Stimulated activated CD8-positive, alpha-beta memory T cell treated with anti-CD3 and anti-CD28 coated beads, Interleukin-4, amount 100 ng/mL, for 24 hours (primary cell): Measurements from ENCODE around the gene FLNA.
"Not testable (repeated sequence)": the region's sequence is repeated elsewhere in the genome, so short reads cannot be mapped to it uniquely, and the experiment has no call there.

ENCODE experiments used
- DNase-seq: peaks from one replicate; pipeline ENCODE4 v3.0.0-alpha.2; 2020; ENCODE audit warnings: low read depth

The FLNA gene

DNA sequence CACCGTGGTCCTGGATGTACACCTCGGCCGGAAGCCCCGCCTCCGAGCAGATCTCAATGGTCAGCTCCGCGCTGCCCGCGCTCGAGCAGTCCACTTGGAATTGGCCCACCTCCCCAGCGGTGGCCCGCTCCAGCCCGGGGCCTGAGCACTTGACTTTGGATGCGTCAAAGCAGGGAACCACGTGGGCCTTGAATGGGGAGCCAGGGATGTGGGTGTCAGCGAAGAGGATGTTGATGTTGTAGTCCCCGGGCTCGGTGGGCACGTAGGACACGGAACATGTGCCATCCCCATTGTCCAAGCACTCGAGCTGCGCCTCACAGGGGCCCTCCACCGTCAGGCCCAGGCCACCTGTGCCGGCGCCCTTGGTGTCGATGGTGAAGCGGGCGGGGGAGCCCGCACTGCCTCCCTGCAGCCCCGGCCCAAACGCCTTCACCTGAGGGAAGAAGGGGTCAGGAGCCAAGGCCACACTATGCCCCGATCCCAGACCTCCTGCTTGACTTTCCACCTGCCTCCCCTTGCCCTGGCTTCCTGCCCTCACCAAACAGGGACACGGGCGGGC, 14.2 kb downstream of the FLNA start:
- DNase-seq = no peak

DNA sequence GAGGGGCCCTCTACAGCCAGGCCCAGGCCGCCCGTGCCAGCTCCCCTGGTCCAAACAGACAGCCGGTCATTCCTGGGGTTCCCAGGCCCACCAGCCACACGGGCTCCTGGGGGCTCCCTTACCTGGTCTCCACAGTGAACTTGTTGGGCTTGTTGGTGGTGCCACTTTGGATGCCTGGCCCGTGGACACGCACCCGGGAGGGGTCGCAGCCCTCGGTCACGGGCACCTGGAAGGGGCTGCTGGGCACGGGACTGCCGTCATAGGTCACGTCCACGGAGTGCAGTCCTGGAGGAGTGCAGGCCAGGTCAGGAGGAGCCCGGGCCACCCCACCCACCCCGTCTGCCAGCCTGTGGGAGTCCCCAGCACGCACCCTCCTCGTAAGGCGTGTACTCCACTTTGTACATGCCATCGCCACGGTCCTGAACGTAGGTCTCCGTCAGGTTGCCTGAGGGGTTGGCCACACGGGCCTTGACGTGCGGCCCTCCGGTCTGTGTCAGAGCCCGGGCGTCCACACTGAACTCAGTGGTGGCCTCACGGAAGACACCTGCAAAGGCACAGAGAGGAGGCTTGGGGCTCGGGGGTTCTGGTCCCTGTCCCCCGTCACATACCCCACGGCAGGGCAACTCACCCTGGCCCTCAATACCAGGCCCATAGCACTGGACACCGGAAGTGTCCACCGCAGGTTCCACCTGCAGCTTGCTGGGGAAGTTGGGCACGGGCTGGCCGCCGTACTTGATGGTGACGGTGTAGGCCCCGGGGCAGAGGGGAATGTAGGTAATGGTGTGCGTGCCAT, 14.9 kb downstream of the FLNA start:
- no peak for DNase-seq

DNA sequence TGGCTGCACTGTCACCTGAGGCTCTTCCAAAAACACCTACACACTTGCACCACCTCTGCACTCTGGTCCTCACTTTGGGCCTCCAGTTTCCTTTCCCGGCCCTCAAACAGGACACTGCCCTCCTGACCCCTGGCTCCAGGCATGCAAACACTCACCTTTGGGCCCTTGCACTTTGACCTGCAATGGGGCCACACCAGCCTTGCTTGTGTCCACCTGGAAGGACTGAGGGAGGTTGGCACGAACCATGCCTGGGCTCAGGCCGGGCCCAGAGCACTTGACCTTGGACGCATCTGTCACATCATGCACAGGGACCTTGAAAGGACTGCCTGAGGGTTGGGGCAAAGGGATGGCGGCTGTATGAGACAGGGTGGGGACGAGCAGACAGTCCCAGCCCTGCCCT, 15.6 kb downstream of the FLNA start:
- no peak for DNase-seq

DNA sequence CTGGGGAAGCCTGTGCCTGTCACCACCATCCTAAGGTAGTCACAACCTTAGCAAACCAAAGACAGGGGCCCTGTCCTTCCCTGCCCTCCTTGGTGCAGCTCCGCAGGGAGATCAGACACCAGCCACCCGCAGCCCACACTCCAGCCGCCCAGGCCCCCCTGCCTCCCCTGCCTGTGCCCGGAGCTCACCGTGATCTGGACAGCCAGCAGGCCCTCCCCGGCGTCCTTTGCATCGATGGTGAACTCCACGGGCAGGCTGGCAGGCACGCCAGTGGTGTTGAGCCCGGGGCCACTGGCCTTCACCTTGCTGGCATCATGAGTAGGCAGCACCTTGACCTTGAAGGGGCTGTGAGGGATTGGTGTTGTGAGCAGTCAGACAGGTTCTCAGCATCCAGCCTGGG, 16.4 kb downstream of the FLNA start:
- no peak for DNase-seq

DNA sequence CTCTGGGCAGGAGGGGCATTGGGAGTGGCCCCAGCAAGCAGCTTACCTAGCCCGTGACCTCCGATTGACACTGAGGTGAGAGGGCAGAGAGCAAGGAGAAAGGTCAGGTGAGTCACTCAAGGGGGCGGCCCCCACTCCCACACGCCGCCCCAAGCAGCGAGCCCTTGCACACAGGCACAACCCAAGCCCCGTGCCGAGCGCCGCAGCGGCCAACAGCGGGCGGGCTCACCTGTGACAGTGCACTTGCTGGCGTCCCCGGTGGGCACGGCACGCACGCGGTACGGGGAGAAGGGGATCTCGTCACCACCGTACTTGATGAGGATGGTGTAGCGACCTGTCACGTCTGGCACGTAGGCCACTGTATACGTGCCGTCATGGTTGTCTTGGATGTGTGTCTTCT, 17.2 kb downstream of the FLNA start:
- no peak for DNase-seq

DNA sequence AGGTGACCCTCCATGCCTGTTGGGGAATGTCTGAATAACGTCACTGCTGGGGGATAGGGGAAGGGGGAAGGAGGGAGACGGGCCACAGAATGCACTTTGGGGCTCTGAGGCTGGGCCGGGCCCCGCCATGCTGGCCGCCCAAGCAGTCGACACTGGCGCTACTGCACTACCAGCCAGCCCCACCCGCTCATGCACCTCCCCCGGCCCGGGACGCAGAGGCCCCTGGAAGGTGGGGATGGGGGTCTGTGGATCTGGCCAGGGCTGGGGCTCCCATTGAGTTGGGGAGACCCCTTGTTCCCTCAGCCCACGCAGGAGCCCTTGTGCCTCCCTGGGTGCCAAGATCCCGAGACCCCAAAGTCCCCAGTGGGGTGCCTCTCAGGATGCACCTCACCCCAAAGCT, 17.8 kb downstream of the FLNA start:
- DNase-seq = no peak

DNA sequence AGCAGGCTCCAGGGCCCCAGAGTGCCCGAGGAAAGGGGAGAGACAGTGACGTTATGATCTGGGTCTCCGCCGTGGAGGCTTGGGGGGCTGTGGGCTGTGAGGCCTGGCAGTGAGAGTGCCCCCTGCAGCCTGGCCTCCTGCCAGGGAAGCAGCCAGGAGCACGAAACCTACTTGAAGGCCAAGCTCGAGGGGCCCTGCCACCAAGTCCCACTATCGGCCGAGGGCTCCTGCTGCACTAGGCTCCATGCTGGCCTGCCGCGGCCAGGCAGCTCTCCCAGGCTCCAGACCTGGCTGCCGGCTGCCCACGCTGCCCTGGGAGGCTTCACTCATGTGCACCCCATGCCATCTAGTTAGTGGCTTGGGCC, 18.7 kb downstream of the FLNA start:
- DNase-seq = no peak

DNA sequence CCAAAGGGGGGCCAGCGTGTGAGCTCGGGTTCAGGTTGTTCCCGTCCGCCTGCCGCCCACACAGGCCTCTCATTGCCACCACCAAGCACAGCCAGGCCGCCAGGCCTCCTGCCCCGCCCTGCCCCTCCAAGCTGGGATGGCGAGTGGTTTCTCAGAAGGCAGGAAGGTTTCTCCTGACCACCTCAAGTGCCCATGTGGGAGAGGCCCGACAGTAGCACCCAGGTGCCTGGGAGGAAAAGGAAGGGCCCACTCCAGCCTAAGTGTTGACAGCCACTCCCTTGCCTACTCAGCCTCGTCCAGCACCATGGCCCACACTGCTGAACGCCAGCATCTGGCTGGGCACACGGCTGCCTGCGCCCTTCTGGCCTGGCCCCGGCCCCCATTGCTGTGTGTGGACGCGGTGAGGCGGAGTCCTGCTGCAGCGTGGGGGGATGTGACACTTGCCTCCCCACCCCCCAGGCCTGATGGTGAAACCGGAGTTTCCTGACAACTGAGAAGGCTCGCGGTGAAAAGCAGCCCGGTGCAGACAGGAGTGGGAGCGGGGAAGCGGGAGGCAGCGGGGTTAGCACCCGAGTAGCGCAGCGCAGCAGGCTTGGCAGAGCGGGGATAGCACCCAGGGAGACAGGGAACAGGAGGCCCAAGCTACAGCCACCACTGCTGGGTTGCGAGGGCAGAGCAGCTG, 19.2 kb downstream of the FLNA start:
- no peak for DNase-seq

DNA sequence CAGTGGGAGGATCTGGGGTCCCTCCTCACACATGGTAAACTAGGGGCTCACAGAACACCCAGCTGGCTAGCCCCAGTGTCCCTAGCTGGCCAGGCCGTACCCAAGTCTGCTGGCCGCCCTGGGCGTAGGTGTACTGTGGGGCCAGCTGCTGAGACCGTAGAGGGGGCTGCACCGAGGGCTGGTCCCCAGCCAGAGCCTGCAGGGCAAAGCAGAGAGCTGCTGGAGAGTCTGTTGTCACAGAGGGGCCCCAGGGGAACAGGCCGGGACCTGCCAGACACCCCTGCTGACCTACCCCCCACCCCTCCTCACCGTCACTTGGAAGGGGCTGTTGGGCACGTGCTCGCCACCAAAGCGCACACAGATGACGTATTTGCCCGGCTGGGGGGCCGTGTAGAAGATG, 19.9 kb downstream of the FLNA start:
- no peak for DNase-seq

DNA sequence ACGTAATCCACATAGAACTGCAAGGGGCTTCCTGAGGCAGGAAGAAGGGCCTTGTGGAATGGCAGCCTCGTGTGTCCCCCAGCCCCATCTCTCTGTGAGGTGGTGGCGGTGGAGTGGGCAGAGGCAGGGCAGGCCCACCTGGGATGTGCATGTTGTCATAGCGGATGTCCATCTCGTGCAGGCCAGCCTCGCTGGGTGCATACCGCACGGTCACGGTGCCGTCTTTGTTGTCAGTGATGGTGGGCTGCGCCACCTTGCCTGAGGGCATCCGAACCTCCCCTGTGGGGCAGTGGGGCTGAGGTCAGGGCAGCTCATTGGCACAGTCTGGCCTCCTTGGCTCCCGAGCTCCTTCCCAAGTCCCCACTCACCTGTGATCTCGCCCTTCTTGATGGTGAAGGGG, 20.4 kb downstream of the FLNA start:
- DNase-seq = no peak

DNA sequence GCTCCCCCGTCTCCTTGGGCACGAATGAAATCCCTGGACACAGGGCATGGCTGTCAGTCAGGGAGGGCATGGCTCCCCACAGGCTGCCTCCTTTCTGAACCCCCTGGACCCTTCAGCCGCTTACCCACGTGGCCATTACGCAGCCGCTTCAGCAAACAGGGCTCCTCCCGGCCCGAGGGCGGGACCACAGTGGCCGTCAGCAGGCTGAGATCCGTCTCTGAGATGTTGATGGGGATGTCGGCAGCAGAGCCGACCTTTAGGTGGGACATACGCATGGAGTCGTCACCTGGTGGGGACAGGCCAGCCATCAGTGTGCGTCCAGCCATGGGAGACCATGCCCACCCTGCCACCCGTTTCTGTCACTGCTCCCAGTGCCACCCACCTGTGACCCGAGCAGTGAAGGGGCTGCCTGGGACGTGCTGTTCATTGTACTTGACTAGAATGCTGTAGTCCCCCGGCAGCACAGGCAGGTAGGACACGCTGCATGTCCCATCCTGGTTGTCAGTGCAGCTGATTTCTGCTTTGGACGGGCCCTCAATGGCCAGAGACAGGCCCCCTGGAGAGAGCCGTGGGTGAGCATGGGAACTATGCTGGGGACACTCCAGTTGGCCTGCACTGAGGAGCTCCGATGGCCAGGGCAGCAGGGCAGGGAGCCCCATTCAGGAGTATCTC, 21.1 kb downstream of the FLNA start:
- DNase-seq = no peak

DNA sequence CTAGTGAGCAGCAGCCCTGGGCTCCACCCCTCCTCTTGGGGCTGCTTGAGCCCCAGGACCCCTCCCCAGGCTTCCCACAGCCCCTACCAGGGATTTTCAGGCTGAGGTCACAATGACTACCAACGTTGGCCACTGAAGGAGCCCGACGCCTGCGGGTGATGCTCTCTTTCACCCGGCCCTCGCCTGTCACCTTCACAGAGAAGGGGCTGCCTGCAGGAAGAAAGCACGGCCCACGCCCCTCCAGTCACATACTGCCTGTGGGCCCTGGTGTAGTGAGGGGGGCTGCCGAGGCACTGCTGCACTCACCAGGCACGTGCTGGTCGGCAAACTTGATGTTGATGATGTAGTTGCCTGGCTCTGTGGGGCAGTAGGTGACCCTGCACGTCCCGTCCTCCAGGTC, 22.0 kb downstream of the FLNA start:
- no peak for DNase-seq

DNA sequence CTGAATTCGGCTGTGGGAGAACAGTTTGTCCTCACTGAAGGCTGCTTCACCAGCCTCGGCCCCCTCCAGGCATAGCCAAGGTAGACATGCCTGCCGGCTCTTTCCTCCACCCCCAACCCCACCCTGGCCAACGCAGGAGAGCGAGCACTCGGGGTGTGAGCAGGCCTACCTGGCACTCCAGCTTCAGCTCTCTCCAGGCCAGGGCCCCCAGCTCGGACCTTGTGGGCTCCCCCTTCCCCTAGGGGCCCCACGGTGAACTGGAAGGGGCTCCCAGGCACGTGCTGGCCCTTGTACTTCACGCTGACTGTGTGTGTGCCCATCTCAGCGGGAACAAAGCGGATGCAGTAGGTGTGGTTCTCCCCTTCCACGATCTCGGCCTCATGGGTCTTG, 22.4 kb downstream of the FLNA start:
- DNase-seq = no peak

DNA sequence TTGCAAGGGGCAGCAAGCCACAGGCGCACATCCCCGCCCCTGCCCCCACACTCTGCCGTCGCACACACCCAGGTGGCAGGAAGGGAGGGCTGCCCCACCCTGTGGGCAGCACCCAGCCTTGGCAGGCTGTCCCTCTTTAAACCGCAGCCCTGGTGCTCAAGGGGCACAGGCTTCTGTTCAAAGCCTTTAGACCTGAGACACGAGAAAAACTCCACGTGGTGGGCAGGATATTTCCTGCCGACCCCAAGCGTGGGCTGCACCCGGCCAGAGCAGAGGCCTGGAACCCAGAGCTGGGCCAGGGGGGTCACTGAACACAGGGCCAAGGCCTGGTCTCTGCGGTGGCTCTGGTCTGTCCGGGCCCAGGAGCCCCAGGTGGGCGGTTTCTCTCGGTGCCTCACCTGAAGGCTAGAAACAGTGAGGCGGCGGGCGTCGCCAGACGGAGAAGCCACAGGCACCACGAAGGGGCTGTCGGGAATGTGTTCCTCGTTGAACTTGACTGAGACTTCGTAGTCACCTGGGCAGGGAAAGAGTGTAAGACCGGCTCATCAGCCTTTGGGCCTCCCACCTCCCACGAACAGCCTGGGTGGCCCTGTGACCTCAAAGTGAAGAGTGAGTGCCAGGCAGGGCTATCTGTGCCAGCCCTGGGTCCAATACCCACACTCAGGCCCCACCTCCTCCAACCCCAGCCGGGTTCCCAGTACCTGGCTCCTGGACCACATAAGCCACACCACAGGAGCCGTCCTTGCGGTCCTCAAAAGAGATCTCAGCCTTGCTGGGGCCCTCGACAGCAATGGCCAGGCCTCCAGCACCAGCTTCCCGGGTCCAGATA, 23.0 kb downstream of the FLNA start:
- DNase-seq = no peak

DNA sequence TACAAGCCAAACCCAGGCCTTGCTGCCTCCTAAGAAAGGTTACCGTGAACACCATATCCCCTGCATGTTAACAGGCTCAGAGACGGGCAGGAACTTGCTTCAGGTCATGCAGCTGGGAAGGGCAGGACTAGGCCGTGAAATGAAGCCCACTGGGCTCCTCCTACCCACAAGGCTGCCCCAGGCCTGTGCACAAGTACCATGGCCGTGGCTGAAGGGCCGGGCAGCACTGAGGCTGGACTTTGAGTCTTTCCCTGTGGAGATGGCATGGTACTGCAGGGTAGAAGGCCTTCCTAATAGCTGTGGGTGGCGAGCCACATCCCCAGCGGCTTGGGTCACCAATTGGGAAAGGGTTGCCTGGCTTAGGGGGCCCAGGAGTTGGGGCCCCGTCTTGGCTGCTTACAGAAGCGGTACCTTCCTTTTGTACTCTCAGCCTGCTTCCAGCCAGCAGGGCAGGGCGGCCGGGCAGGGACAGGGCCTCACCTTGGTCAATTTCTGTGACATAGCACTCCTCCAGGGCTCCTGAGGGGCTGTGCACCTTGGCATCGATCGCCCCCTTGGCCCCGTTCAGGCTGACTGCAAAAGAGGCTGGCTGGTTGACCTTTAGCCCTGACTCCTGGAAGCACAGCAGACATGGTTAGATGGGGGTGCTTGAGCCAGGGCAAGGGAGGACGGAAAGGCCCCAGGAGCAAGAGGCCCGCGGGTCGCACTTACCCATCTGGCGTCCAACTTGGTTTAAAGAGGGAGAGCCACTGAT, 23.8 kb downstream of the FLNA start:
- DNase-seq = no peak

DNA sequence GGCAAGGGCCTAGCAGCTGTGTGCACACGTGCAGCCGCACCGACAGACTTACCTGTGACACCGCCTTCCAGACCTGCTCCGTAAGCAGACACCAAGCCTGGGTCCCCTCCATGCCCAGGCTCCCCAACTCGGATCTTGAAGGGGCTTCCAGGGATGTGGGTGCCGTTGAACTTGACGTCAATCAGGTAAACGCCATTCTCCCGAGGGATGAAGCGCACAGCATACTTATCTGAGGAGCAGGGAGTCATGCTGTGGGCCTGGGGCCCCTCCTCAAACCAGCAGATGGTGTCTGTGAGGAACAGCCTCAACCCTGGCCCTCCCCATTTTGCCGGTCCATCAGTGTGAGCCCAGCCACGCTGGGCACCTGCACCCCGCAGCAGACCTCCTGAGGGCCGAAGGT, 24.5 kb downstream of the FLNA start:
- DNase-seq = no peak

DNA sequence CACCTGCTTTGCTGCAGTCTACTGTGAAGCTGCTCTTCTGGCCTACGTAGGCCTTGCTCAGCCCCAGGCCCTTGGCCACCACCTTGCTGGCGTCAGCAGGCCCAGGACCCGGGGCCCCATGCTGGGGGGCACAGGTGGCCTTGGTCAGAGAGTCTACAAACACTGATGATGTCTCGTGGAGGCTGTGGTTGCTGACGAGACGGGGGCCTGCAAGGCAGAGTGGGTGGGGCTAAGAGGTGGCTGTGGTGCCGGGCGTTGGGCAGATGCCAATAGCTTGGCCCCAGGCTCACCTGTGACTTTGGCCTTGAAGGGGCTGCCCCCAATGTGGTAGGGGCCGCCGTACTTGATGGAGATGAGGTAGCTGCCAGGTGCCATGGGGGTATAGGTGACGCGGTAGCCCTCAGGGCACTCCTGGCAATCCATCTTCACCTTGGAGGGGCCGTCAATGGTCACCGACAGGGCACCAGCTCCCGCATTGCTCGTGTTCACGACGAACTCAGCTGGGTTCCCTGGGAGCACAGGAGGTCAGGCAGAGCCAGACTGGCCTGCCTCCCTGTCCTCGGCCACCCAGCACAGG, 25.0 kb downstream of the FLNA start:
- DNase-seq = no peak

DNA sequence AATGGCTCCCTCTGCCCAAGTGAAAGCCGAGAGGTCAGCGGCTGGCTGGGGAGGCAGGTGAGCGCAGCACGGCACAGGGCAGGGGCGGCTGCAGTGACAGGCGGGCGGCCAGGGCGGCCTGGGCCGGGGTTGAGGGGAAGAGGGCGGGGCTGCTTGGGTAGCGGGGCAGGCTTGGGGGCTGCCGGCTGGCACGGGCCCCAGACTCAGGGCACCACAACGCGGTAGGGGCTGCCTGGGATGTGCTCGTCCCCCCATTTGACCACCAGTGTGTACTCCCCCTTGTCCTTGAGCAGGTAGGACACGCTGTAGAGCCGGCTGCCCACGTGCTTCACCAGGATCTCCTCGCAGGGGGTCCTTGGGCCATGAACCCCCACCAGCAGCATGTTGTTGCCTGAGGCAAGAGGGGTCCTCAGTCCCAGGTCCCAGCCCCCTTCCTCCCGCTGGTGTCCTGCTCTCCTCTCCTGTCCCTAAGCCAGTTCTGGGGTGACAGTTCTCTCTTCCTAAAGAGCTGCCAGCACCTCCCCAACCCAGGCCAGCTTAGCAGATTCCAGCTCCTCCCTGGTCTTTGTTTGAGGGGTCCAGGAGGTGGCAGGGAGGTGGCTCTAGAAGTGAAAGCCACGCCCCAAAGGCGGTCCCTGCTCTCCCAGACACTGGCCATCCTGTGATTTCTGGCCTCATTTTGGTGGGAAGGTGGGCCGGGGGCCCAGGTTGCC, 25.6 kb downstream of the FLNA start:
- no peak for DNase-seq

DNA sequence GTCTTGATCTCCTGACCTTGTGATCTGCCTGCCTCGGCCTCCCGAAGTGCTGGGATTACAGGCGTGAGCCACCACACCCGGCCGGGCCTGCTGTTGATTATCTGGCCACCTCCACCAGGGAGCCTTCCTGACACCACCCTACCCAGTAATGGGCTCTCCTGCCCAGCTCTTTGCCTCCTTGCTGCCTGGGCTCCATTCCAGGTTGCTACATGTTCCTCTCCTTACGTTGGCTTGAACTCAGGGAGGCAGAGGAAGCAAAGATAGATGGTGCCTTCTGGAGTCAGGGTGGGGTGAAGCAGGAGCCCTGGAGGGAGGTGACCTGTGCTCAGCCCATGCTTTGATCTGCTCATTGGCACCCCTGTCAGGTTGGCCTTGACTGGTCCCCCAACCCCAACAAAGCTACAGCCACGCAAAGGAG, 26.3 kb downstream of the FLNA start:
- DNase-seq = no peak

DNA sequence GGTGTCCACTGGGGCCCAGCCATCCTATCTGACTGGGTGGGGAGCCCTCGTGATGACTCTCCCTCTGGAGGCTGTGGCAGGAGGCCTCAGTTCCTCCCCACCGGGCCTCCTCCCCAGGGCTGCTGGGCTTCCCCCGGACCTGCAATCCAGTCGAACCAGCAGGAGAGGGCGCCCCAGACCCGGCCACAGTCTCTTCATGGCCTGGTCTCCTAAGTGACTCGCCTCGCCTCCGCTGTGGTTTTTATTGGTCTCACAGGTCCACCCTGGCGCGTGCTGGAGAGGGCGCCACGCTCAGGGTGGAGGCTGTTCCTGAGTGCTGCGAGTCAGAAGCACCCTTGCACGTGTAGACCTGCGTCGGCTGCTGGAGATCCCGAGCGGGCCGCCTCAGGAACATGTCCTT, 30.8 kb downstream of the FLNA start:
- not testable (repeated sequence) for DNase-seq
